NCI-H2171 (cell line): Measurements from ENCODE around the gene LAD1.

ENCODE experiments used
- DNase-seq: peaks from one replicate; lab custom pipeline; 2025; lab: John Stamatoyannopoulos, UW

LAD1 gene

DNA sequence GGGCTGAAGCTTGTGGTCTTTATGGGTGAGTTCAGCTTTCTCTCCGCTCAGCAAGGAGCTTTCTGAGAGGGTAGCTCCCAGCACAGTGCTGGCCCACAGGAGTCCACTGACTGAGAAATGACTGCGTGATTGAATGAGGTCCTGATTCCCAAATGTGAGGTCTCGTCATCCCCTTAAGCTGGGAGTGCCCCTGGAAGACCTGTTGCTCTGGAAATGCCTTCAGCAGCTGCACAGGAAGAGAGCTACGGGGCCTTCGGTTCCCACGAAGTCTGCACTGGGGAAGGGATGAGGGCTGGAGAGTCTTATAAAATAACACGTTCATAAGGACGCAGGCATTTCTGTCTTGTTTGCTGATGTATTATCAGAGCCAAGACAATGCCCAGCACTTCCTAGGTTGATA is 35.7 kb downstream of the LAD1 start:
- no peak for DNase-seq

DNA sequence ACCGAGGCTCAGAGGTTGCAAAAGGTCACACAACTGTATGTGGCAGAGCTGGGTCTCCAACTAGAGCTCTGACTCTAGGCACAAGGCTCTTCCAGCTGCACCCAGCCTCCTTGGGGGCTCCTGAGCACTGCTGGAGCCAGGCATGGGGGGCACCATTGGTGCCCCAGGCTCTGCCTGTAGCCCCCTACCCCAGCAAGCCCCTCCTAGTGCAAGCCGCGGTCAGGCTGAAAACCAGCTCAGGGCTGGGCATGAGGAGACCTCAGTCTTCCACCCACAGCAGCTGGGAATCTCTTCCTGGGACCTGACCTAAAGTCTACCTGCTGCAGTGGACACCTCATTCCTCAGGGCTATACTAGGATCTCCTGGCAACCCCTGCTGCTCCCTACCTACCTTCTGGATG is 36.2 kb downstream of the LAD1 start:
- no peak for DNase-seq

GRCh38 chr1:201361652-201362504 is 37.2 kb downstream of the LAD1 start:
- DNase-seq: peak; percentile 36

GRCh38 chr1:201360901-201361651 is 38.0 kb downstream of the LAD1 start:
- no peak for DNase-seq

DNA sequence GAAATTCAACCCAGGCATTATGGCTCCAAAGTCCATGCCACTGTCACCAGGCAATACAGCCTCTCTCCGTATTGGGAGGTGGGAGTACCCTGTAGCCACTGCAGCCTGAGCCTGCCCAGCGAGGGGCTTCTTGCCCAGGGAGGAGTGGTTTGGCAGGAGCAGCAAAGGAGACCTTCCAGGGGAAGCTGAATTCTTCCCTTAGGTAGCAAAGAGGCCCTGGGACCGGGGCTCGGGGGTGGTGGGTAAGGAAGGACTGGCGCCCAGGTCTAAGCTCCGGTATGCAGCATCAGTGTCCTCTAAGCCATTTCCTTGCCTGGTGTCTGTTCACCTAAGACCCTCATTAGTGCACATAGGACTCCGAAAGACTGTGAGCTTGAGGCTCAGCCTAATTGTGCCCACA is 38.6 kb downstream of the LAD1 start:
- DNase-seq: no peak

- no peak for DNase-seq
Observed at GRCh38 chr1:201359873-201360210, 39.3 kb downstream of the LAD1 start.

DNA sequence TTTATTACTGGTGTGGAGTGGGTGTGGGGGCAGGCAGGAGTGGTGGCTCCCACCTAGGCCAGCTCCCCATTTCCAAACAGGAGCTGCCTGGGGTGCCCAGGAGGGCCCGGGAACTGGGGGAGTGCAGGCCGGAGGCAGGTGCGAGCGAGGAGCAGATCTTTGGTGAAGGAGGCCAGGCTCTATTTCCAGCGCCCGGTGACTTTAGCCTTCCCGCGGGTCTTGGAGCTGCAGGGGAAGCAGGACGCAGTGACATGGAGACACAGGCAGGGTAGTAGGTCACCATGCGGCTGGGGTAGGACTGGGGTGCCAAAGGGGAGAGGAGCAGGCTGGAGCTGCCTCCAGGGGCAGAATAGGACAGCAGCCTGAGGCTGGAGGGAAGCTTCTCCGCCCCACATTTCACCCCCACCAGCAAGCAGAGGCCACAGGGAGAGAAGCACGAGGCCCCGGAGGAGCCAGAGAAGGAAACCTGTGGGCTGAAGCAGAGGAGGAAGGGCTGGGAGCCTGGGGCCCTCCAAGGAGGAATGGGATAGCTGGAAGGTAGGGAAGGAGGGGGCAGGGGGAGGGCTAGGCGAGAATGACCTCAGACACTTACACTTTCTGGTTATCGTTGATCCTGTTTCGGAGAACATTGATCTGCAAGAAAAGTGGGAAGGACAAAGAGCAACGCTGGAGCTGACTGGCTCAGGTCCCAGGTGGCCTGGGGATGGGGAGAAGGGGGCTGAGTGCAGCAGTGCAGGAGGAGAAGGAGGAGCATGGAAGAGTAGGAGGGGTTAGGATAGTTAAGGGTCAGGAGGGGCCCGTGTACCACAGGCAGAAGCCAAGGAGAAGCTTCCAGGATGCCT is 39.9 kb downstream of the LAD1 start:
- no peak for DNase-seq

DNA sequence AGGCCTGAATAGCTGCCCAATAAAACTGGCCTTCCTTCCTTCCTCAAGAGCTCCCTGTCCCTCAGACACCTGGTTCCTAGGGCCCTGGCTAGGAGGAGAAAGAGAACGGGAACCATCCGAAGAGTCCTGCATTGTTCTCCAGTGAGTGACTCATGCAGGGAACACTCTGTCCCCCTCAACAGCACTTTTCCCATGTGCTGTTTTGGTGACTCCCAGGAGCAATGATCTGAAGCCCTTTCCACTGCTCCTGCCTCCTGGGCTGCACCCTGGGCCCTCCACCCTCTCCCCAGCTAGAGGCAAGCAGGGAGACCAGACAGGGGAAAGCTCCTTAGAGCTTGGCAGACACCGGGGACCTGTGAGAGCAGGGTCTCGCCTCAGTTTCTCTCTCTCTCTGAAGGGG is 40.5 kb downstream of the LAD1 start:
- no peak for DNase-seq

DNA sequence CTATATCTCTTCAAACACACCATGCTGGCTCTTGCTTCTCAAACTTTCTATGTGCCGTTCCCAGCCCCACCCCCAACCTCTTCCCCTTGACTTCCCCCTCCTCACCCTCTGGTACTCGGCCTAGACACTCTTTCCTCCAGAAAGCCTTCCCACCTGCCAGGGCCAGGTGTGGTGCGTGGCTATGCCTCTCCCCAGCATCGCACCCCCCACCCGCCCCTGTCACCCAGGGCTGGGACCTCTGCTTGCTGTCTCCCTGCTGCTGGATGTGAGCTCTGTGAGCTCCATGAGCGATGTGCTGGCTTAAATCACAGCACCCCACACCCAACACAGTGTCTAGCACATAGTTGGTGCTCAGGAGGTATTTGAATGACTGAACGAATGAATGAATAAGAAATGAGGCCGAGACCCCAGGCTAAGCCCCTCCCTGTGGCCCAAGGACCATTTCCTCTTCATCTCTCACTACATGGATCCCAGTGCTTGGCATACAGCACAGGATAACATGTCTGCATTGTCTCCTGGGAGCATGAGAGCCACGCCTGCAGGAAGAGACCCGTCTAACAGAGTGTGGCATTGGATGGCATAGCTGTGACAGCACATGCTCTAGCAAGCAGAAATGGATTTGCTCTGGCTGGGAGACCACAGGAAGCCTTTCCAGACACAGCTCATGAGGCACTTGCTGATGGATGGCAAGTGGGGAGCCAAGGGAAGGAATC is 41.3 kb downstream of the LAD1 start:
- DNase-seq: no peak

DNA sequence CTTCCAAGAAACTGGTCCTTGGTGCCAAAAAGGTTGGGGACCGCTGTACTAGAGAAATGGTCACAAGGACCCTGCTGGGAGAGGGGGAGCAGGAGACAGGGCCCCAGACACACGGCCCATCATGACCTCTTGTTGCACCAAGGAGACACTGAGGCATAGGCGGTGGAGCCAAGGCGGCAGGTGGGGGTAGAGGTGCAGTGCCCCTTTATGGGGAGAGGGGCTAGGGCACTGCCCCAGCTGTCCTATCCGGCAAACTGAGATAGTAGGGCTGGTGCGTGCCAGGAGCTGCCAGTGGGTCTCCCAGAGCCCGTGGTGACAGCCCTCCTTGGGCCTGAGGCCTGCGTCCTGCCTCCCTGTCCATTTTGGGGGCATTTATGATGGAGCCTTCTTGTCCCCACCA is 41.9 kb downstream of the LAD1 start:
- DNase-seq: no peak

DNA sequence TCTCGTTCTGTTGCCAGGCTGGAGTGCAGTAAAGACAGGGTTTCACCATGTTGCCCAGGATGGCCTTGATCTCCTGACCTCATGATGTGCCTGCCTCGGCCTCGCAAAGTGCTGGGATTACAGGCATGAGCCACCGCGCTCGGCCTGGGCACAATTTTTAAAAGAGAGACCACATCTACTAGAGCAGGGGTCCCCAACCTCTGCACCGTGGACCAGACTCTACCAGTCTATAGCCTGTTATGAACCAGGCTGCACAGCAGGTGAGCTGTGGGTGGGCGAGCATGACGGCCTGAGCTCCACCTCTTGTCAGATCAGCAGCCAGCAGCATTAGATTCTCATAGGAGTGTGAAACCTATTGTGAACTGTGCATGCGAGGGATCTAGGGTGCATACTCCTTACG is 42.4 kb downstream of the LAD1 start:
- DNase-seq: no peak

DNA sequence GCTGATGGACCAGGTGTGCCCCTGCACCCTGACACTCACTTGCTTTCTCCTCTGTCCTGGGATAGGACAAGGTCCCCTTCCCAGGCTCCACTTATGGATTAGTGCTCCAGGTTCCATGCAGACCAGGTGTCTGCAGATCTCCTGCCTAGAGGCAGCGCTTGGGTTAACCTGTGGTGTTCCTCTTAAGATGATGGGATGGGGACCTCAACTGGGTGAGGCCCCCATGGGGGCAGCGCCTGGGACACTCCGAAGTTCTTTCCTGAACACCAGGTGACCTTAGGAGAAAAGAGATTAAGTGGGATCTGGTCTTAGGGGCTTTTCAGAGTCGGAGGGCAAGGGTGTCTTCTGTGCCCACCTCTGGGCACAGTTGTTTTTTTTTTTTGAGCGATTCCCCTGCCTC is 42.9 kb downstream of the LAD1 start:
- DNase-seq: no peak

DNA sequence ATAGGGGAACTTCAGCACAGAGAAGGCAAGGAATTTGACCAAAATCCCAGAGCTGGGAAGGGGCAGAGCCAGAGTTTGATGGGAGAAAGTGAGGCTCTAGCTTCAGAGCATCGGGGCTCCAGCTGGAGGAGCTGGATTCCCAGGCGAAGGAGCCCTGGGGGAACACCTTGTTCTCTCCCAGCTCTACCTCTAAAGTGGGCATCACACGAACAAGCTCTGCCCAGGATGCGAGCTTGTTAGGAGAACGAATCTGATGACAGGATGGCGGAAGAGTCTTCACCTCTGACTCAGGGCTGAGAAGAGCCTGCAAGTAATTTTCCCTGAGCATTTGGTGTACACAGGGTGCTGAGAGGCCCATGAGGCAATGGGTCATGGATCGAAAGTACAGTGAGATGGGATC is 43.7 kb downstream of the LAD1 start:
- no peak for DNase-seq

DNA sequence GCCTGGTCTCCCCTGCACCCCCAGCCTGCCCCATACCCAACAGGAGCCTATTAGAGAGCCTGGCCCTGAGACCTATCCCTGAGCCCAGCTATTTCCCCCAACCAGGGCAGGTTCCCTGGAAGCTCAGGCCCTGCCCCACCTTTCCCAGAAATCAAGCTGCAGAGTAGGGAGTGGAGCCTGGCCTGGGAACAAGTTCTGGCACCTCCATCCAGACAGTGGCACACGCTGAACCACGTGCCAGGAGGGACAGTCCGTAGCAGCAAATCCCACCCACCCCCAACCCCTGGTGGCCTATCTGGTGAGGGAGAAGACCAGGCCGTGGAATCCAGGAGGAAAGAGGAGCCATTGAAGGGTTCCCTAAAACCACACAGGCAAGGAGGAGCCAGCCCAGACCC is 44.2 kb downstream of the LAD1 start:
- DNase-seq: no peak

DNA sequence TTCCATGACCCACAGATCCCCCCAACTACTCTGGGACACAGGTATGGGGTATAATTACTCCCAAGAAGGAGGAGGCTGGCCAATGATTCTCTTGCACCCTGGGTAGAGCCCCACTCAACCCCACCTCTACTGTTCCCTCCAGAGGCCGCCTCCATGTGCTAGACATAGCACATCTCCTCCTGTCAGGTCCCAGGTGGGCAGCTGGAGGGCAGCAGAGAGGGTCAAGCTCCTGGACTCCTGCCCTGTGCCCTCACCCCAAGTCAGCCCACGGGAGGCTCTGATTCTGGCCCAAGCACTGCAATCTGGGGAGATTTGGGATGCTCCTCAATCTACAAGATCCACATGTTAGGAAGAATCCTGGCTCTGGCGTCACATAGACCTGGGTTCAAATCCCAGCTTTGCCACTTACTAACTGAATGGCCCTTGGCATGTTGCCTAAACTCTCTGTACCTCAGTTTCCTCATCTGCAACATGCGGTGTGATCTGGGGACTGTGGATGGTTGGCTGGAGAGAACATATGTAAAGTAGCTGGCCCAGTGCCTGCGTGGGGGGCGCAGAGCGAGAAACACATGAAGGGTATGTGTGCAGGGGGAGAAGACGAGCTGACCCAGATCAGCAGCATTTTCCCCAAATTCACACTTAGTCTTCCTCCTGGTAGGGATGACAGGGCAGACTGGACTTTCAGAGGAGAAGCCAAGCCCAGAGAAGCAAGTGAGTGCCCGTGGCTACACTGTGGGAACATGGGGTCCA is 44.8 kb downstream of the LAD1 start:
- DNase-seq: no peak

DNA sequence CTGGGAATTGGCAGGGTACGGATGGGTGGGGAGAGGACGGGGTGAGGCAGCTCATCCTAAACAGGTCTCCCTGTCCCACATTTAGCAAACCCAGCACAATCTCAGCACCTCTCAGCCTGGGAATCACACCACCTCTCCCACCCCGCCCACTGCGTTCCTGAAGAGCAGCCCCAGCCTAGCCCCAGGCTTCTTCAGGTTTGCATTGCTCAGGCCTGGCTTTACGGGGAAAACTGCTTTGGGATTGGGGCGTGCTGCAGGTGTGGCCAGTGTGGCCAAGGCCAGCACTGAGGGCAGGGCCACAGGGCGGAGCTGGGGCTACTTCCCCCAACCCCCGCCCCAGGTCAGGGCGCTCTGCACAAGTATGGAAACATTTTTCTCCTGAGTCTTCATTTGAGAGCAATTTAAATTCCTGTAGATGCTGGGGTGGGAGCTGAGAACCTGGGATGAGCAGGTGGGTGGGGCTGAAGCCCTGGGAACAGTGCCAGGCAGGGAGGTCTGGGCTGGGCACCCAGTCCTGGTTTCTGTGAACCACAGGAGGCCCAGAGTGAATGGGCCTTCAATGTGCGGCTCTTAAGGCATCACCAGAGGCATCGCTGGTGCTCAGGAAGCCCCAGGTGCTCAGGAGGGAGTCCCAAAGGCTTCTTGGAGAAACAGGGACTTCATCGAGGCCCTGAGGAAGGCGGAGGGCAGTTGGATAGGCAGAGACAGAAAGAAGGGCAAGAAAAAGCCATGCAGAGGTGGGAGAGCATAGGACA is 45.8 kb downstream of the LAD1 start:
- no peak for DNase-seq

DNA sequence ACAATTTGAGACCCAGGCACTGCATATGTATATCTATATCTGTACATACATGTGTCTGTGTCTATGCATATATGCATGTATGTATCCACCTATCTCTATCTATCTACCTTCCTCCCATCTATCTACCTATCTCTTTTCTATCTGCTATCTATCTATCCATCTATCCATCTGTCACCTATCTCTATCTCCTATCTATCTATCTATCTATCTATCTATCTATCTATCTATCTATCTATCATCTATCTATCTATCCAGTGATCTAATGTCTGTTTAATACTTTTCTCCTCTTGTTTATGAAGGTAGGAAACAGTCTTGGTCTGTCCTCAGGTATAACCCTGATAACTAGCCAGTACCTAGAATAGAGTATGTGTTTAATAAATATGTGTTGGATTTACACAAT is 47.5 kb downstream of the LAD1 start:
- DNase-seq: no peak

DNA sequence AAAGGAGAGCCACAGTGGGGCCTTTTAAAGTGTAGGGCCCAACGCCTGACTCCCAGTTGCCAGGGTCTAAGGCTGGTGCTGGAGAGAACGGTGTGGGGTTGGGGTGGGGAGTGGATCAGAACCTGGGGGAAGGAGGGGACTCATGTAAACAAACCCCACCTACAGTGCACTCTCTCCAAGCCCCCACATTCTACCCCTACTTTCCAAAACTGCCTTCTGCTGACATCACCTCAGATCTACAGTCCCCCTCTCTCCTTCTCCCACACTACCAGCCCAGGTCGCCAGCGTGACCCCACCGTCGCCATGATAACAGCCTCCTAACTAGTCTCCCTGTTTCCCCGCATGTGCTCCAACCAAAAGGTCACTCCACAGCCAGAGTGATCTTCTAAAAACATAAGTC is 48.2 kb downstream of the LAD1 start:
- no peak for DNase-seq

- no peak for DNase-seq
Observed at GRCh38 chr1:201350361-201350725, 48.8 kb downstream of the LAD1 start.

- DNase-seq: no peak
Observed at GRCh38 chr1:201349092-201349491, 50.0 kb downstream of the LAD1 start.

DNA sequence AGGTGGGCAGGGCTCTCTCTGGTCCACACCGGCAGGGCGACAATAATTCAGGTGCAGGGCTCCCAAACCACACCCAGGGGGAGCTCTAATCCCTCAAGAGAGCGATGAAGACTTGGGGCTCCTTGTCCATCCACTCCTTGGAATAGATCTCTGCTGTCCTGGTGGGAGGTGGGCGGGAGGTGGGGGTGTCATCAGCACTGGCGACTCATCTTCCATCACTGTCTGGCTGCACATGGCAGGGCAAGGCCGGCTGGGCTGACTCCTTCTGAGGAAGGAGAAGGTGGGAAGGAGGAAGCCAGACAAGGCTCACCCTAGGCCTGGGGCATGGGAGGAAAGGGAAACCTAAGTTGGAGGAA is 50.9 kb downstream of the LAD1 start:
- peak; percentile 43 for DNase-seq
